GM18526 (cell line): Measurements from ENCODE around the gene SLFNL1.

Experiments
- POLR2A ChIP-seq: IDR thresholded peaks from 3 replicates; pipeline ENCODE4 v1.6.1; 2011; ENCODE audit not compliant: insufficient read length; ENCODE audit errors: extremely low read depth

SLFNL1 gene

GRCh38 chr1:41021526-41022308, at the start of gene SLFNL1:
SLFNL1 (minus strand) TSS chr1:41021725; CDS start chr1:41020660, 1,065 bp downstream.
- no peak for TF ChIP-seq POLR2A

GRCh38 chr1:41056907-41057306, 35.4 kb upstream of the SLFNL1 start:
- TF ChIP-seq POLR2A = no peak

- no peak for TF ChIP-seq POLR2A
Observed at GRCh38 chr1:41053316-41053715, 31.8 kb upstream of the SLFNL1 start.

- no peak for TF ChIP-seq POLR2A
Observed at GRCh38 chr1:41051022-41051421, 29.5 kb upstream of the SLFNL1 start.

GRCh38 chr1:41048540-41048939, 27.0 kb upstream of the SLFNL1 start:
- no peak for TF ChIP-seq POLR2A

- no peak for TF ChIP-seq POLR2A
Observed at GRCh38 chr1:41046347-41046775, 24.8 kb upstream of the SLFNL1 start.

- TF ChIP-seq POLR2A = no peak
Observed at GRCh38 chr1:41045740-41046139, 24.2 kb upstream of the SLFNL1 start.

GRCh38 chr1:41044187-41044586, 22.7 kb upstream of the SLFNL1 start:
- TF ChIP-seq POLR2A = no peak

- no peak for TF ChIP-seq POLR2A
Observed at GRCh38 chr1:41041614-41042270, 20.2 kb upstream of the SLFNL1 start.

- TF ChIP-seq POLR2A = no peak
Observed at GRCh38 chr1:41038110-41038509, 16.6 kb upstream of the SLFNL1 start.

GRCh38 chr1:41037116-41037903, 15.8 kb upstream of the SLFNL1 start:
- no peak for TF ChIP-seq POLR2A

- no peak for TF ChIP-seq POLR2A
Observed at GRCh38 chr1:41033272-41033671, 11.7 kb upstream of the SLFNL1 start.

- no peak for TF ChIP-seq POLR2A
Observed at GRCh38 chr1:41032147-41032546, 10.6 kb upstream of the SLFNL1 start.

GRCh38 chr1:41030872-41031616, 9.5 kb upstream of the SLFNL1 start:
- no peak for TF ChIP-seq POLR2A

- no peak for TF ChIP-seq POLR2A
Observed at GRCh38 chr1:41028034-41028642, 6.6 kb upstream of the SLFNL1 start.
